ENCODE results near the gene OR51G1.

Gene OR51G1

DNA sequence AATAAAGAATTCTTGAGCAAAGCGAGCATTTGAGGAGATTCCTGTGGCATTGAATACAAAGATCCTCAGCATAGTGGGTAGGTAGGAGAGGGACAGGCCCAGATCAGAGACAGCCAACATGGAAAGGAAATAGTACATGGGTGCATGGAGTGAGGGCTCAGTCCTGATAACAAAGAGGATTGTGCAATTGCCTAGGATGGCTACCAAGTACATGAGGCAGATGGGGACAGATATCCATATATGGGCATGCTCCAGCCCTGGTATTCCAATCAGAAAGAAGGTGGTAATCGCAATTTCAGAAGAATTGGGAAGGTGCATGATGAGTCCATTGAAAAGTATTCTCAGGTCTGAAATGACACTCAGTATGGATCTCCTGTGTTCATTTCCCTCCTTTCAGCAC, 33.9 kb downstream of the OR51G1 start:
- Mint-ChIP-seq H3K27me3 (no peaks in the 10 kb centered on the region), H3K36me3 (no peaks in the 10 kb centered on the region), H3K9me3 (ENCODE audit: low read depth) (peaks cover 3% of the 10 kb centered on the region), H3K4me1 (ENCODE audit: low read depth) (no peaks in the 10 kb centered on the region), H3K4me3 (no peak overlapping the region), H3K27ac (no peak overlapping the region)

DNA sequence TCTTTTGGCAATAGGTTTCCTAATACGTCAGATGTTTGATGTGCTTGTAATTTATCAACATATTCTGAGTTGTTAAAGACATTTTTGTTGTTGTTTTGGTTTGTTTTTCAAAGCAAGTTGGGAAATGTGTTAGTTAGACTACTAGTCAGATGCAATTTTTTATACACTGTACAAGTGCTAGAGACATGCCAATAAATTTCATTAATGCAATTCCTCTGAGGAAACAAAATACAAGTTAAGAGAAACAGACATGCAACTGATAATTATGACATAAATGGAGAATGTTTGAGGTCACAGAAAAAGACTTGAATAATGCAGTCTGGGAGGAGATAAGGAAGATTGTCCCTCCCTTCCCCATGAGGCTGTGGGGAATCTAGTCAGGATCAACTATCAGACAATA, 36.5 kb downstream of the OR51G1 start:
- Mint-ChIP-seq H3K9me3 (ENCODE audit: low read depth) (peaks cover 3% of the 10 kb centered on the region), H3K4me3 (no peak overlapping the region), H3K27me3 (no peaks in the 10 kb centered on the region), H3K36me3 (no peaks in the 10 kb centered on the region), H3K27ac (no peak overlapping the region), H3K4me1 (ENCODE audit: low read depth) (no peaks in the 10 kb centered on the region)

DNA sequence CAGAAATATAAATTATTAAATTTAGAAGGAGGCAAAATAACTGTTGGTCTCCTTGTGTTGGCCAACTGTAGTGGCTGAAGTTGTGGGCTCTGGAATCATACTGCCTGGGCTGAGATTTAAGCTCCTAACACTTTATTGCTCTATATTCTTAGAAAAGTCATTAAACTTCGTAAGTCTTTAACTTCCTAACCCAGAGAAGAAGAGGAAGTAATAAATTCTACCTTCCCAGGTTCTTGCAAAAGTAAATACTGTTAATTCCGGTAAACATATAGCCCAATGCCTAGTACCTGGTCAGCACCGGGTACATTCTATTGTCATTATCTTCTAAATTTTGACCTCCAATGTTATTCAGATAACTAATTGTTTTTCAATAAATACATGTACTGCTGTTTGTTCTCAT, 38.0 kb downstream of the OR51G1 start:
- H3K9me3 Mint-ChIP-seq (ENCODE audit: low read depth) = no peaks in the 10 kb centered on the region
- H3K27me3 Mint-ChIP-seq = no peaks in the 10 kb centered on the region
- H3K36me3 Mint-ChIP-seq = no peaks in the 10 kb centered on the region
- H3K4me3 Mint-ChIP-seq = no peak overlapping the region
- H3K27ac Mint-ChIP-seq = no peak overlapping the region
- no peaks in the 10 kb centered on the region for H3K4me1 Mint-ChIP-seq (ENCODE audit: low read depth)

DNA sequence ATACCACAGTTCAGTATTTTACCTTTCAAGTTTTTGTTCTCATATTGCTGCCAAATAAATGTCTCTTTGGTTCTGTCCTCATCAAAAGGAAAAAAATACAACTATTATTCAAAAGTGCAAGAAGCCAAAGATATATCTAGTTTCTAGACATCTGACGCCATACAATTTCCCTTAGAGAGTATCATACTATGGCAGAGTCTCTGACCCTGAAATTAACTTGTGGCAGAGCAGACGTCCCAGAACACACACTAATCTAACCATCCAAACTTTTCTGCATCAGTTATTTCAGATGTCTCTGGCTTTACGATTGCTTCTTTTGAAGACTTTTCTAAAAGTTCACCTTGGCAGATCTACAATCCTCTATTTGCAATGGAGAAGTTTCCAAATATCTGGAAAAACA, 39.8 kb downstream of the OR51G1 start:
- peaks cover 4% of the 10 kb centered on the region for H3K27me3 Mint-ChIP-seq
- no peak overlapping the region for H3K27ac Mint-ChIP-seq
- no peaks in the 10 kb centered on the region for H3K36me3 Mint-ChIP-seq
- no peaks in the 10 kb centered on the region for H3K9me3 Mint-ChIP-seq (ENCODE audit: low read depth)
- no peaks in the 10 kb centered on the region for H3K4me1 Mint-ChIP-seq (ENCODE audit: low read depth)
- no peak overlapping the region for H3K4me3 Mint-ChIP-seq

DNA sequence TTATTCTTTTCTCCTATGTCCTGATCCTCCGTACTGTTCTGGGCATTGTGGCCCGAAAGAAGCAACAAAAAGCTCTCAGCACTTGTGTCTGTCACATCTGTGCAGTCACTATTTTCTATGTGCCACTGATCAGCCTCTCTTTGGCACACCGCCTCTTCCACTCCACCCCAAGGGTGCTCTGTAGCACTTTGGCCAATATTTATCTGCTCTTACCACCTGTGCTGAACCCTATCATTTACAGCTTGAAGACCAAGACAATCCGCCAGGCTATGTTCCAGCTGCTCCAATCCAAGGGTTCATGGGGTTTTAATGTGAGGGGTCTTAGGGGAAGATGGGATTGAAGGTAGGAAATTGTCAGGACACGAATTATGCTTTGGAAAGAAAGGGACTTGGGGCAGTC, 41.6 kb downstream of the OR51G1 start:
- H3K4me1 Mint-ChIP-seq (ENCODE audit: low read depth) = no peaks in the 10 kb centered on the region
- H3K9me3 Mint-ChIP-seq (ENCODE audit: low read depth) = no peaks in the 10 kb centered on the region
- H3K27ac Mint-ChIP-seq = no peak overlapping the region

DNA sequence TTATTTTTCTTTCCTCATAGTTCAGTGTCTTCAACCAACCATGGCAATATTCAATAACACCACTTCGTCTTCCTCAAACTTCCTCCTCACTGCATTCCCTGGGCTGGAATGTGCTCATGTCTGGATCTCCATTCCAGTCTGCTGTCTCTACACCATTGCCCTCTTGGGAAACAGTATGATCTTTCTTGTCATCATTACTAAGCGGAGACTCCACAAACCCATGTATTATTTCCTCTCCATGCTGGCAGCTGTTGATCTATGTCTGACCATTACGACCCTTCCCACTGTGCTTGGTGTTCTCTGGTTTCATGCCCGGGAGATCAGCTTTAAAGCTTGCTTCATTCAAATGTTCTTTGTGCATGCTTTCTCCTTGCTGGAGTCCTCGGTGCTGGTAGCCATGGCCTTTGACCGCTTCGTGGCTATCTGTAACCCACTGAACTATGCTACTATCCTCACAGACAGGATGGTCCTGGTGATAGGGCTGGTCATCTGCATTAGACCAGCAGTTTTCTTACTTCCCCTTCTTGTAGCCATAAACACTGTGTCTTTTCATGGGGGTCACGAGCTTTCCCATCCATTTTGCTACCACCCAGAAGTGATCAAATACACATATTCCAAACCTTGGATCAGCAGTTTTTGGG, 42.2 kb downstream of the OR51G1 start, which contains the start of gene OR51T1:
Gene OR51T1, plus strand, starts transcription at position 41 of the 641 bp plus-strand sequence. Its CDS starts 0 bp downstream, at position 41.
- Mint-ChIP-seq H3K9me3 (ENCODE audit: low read depth) (no peaks in the 10 kb centered on the region), H3K4me1 (ENCODE audit: low read depth) (no peaks in the 10 kb centered on the region)

More for the DNA sequence above, 41.6 kb downstream of the OR51G1 start:
- H3K4me3 Mint-ChIP-seq = no peak overlapping the region
- peaks cover 6% of the 10 kb centered on the region for H3K27me3 Mint-ChIP-seq
- H3K36me3 Mint-ChIP-seq = no peaks in the 10 kb centered on the region

DNA sequence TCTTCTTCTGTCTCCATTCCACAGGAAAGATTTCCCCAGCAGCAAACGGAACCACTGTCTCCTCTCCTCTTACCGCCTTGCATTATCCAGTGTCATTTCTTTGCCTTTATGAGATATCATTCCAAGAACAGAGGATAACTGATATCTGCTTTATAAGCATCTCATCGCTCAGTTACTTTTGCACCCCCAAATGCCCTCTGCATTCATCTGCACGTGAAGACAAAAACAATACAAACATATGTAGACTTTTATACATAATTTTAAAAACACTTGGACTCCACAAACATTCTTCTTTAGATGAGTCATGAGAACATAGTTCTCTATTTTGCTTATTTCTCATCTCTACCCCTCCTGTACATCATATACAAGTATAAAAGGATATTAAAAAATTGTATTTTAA, 43.0 kb downstream of the OR51G1 start:
- Mint-ChIP-seq H3K4me1 (ENCODE audit: low read depth) (no peaks in the 10 kb centered on the region), H3K27me3 (peaks cover 6% of the 10 kb centered on the region), H3K4me3 (no peak overlapping the region), H3K9me3 (ENCODE audit: low read depth) (no peaks in the 10 kb centered on the region), H3K27ac (no peak overlapping the region), H3K36me3 (no peaks in the 10 kb centered on the region)

More for the DNA sequence above, 42.2 kb downstream of the OR51G1 start, which contains the start of gene OR51T1:
- H3K4me3 Mint-ChIP-seq = no peak within 1 kb of the TSS
- no peak within 1 kb of the TSS for H3K27ac Mint-ChIP-seq
- H3K36me3 Mint-ChIP-seq = no peaks in the 10 kb centered on the region
- H3K27me3 Mint-ChIP-seq = peaks cover 6% of the 10 kb centered on the region

Data from activated naive CD8-positive, alpha-beta T cell (primary cell).